Testis (tissue), 3 donors: ENCODE data around the gene STX16. TPM values are rescaled to one million over a fixed set of nuclear protein-coding genes. Genes with fewer than 3 reads are reported as not detected.

Source experiments
- DNase-seq: peaks from one replicate; pipeline ENCODE4 v3.0.0-alpha.2; 2019
- H3K27ac ChIP-seq, 2 donors: fragments of 200-600 bp; sonication (generic); one replicate each; pipeline ENCODE4 v1.5.1; 2019
- H3K27me3 ChIP-seq: fragments of 200-600 bp; sonication (generic); one replicate; pipeline ENCODE4 v1.5.1; 2019
- H3K36me3 ChIP-seq: fragments of 200-600 bp; sonication (generic); one replicate; pipeline ENCODE4 v1.5.1; 2017; ENCODE audit warnings: low read depth; ENCODE audit errors: missing control alignments
- H3K4me1 ChIP-seq: fragments of 200-600 bp; sonication (generic); one replicate; pipeline ENCODE4 v1.5.1; 2019
- H3K4me3 ChIP-seq, 2 donors: fragments of 200-600 bp; sonication (generic); one replicate each; pipeline ENCODE4 v1.5.1; 2017 to 2019
- H3K9me3 ChIP-seq: fragments of 200-600 bp; sonication (generic); one replicate; pipeline ENCODE4 v1.5.1; 2017
- CTCF ChIP-seq, 3 experiments: fragments of 450-650 bp in 2 of 3; fragments of 200-600 bp in 1 of 3; sonication (generic) in 1 of 3; IDR thresholded peaks; one replicate each; pipeline ENCODE4 v1.5.1; 2016 to 2019; ENCODE audit warnings: antibody characterized with exemption in 3 of 3, mild to moderate bottlenecking in 2 of 3, moderate library complexity in 1 of 3
- POLR2A ChIP-seq: fragments of 450-650 bp; IDR thresholded peaks from one replicate; pipeline ENCODE4 v1.6.1; 2017; ENCODE audit warnings: antibody characterized with exemption, mild to moderate bottlenecking, moderate library complexity
- WGBS, 2 donors: methylation state at CpG; one replicate each; pipeline ENCODE4 v1.1.5; 2018; 5-methylcytosine and 5-hydroxymethylcytosine counted together
- intact Hi-C: fragments of 100-400 bp; cut with DNase I; formaldehyde crosslinking; loops from one replicate; pipeline ENCODE4 v1.15.1; 2023; ENCODE audit warnings: low total_unique reads
- polyA plus RNA-seq: library from polyadenylated mRNA; stranded (reverse); fragments of 350-450 nt; fragmentation: Illumina TruSeq; extraction: RNeasy Lipid Tissue Mini Kit (QIAGEN cat#74804); gene quantifications from one replicate; pipeline ENCODE4 v1.2.3, GENCODE V29; 2014; ENCODE audit warnings: low read depth, low replicate concordance; ENCODE audit not compliant: insufficient read depth
- total RNA-seq, 2 donors: library from RNA; depleted of rRNA; stranded (reverse); fragments of >200 nt; gene quantifications; one replicate each; pipeline ENCODE4 v1.2.3, GENCODE V29; 2016

Gene STX16
- total and polyA plus RNA-seq, 3 donors from 2014 or later, result 79.3 to 124 (median 107) TPM

- no peaks in the 10 kb centered on the region for H3K27me3 ChIP-seq
- TF ChIP-seq CTCF (IDR thresholded peaks at IDR 0.05) (no peak), POLR2A (no peak)
- DNase-seq, result no peak
- H3K36me3 ChIP-seq, result no peaks in the 10 kb centered on the region
- H3K4me1 ChIP-seq, result peaks cover 3% of the 10 kb centered on the region
- no peak overlapping the region for H3K27ac ChIP-seq
- 90 to 94% methylated on average over 19 of the region's 19 CpGs for WGBS, 2 donors
- no peak overlapping the region for H3K4me3 ChIP-seq
- intact Hi-C loops, result loop anchor here (10.0 kb wide), 1 partner anchor 49 kb away; the partner anchor contains the start of gene STX16
- no peaks in the 10 kb centered on the region for H3K9me3 ChIP-seq
These were observed 45.6 kb upstream of the STX16 start for GRCh38 chr20:58605292-58606065.

GRCh38 chr20:58606184-58606583, 44.9 kb upstream of the STX16 start:
- intact Hi-C loops, result loop anchor here (10.0 kb wide), 1 partner anchor 49 kb away; the partner anchor contains the start of gene STX16
- TF ChIP-seq CTCF (IDR thresholded peaks at IDR 0.05) (no peak), POLR2A (no peak)
- DNase-seq, result no peak
- Histone ChIP-seq H3K27ac (no peak overlapping the region), H3K4me1 (peaks cover 3% of the 10 kb centered on the region), H3K27me3 (no peaks in the 10 kb centered on the region), H3K4me3 (no peak overlapping the region), H3K36me3 (no peaks in the 10 kb centered on the region), H3K9me3 (no peaks in the 10 kb centered on the region)
- WGBS, 2 donors, result 93 to 95% methylated on average over 9 of the region's 9 CpGs

GRCh38 chr20:58608096-58608840, 42.8 kb upstream of the STX16 start:
- H3K27ac ChIP-seq, result no peak overlapping the region
- peaks cover 21% of the 10 kb centered on the region for H3K4me1 ChIP-seq
- H3K27me3 ChIP-seq, result no peaks in the 10 kb centered on the region
- no peaks in the 10 kb centered on the region for H3K9me3 ChIP-seq
- TF ChIP-seq POLR2A (no peak), CTCF (IDR thresholded peaks at IDR 0.05) (no peak)
- WGBS, 2 donors, result 93 to 94% methylated on average over 11 to 17 of the region's 17 CpGs
- DNase-seq, result no peak
- H3K36me3 ChIP-seq, result no peaks in the 10 kb centered on the region
- H3K4me3 ChIP-seq, result no peak overlapping the region
- intact Hi-C loops, result loop anchor here (10.0 kb wide), 1 partner anchor 47 kb away; the partner anchor contains the start of gene STX16

GRCh38 chr20:58609026-58609425, 42.1 kb upstream of the STX16 start:
- DNase-seq, result no peak
- WGBS, 2 donors, result 91 to 93% methylated on average over 10 to 12 of the region's 12 CpGs
- H3K4me3 ChIP-seq, result no peak overlapping the region
- no peaks in the 10 kb centered on the region for H3K9me3 ChIP-seq
- peaks cover 21% of the 10 kb centered on the region for H3K4me1 ChIP-seq
- no peak for TF ChIP-seq POLR2A
- TF ChIP-seq CTCF (IDR thresholded peaks at IDR 0.05), result no peak
- no peaks in the 10 kb centered on the region for H3K27me3 ChIP-seq
- intact Hi-C loops, result loop anchor here (10.0 kb wide), 1 partner anchor 46 kb away; the partner anchor contains the start of gene STX16
- no peak overlapping the region for H3K27ac ChIP-seq
- no peaks in the 10 kb centered on the region for H3K36me3 ChIP-seq
